ENCODE measurements around the gene GAGE1. TPM values are rescaled to one million over a fixed set of nuclear protein-coding genes. Genes with fewer than 3 reads are reported as not detected.
A peak's percentile ranks its signal among the peaks of the same experiment; 100 is the strongest.

The GAGE1 gene
- total and polyA plus RNA-seq, 9 of the 15 experiments (the other 6 are each of a cell fraction or from before 2014, with no cell fraction given) = 204 to 1,651 (median 472) TPM

DNA sequence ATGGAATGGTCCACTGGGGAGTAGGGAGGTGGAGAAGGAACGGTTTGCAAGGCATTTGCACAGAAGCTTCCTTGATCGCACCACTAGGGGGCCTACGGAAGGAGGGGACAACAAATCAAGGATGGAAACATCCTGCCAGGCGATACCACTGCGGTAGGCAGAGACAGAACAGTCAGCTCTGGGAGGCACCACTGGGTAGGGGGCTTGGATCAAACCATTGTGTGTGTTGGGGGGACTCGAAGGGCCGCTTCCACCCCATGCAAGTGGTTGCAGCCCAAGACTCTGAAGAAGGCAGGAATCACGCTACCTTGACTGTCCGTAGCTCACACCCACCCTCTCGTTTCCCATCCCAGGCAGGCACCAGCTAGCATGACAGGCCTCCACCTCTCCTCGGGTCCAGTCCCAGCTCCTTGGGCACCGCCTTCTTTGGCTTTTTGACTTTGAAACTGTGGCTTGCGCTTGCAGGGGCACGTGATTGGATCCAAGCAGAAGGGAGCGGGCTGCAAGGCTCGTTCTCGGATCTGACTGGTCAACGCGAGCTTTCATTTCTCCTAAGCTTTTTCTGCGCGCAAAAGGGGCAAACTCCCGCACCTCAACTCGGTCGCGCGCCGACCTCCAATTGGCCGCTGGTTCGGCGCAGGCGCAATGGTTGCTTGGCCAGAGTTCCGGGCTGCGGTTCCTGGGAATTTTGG is 28.4 kb downstream of the GAGE1 start (continued):
- TF ChIP-seq ZC3H8 (IDR thresholded peaks at IDR 0.05) (no peak), RFX5 (IDR thresholded peaks at IDR 0.05; ENCODE audit: low read depth, low read length) (no peak), RBBP5 (IDR thresholded peaks at IDR 0.05; ENCODE audit: borderline replicate concordance, insufficient read depth, low read length, poor library complexity, severe bottlenecking) (no peak), CAMTA2 (CRISPR knock-in tag; conservative IDR thresholded peaks at IDR 0.05) (no peak), ZNF184 (CRISPR knock-in tag; IDR thresholded peaks at IDR 0.05) (no peak), FOXA3 (CRISPR knock-in tag; conservative IDR thresholded peaks at IDR 0.05 in 1 of 2, IDR thresholded peaks at IDR 0.05 in 1 of 2) (no peak), ZNF143 (CRISPR knock-in tag; IDR thresholded peaks at IDR 0.05) (no peak), RFX7 (CRISPR knock-in tag; IDR thresholded peaks at IDR 0.05) (no peak), RAD21 (CRISPR knock-in tag; conservative IDR thresholded peaks at IDR 0.05 in 1 of 2, IDR thresholded peaks at IDR 0.05 in 1 of 2) (peak in 1 of 2 experiments; percentile 49; a peak in 2 of 4 replicates), RCOR1 (IDR thresholded peaks at IDR 0.05; ENCODE audit: borderline replicate concordance in 1 of 2, low read depth in 2 of 2, low read length in 2 of 2) (peak in 1 of 2 experiments; percentile 55; a peak in 1 of 4 replicates)
- TF ChIP-seq, protein P1, sequence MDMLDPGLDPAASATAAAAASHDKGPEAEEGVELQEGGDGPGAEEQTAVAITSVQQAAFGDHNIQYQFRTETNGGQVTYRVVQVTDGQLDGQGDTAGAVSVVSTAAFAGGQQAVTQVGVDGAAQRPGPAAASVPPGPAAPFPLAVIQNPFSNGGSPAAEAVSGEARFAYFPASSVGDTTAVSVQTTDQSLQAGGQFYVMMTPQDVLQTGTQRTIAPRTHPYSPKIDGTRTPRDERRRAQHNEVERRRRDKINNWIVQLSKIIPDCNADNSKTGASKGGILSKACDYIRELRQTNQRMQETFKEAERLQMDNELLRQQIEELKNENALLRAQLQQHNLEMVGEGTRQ (CRISPR knock-in tag; IDR thresholded peaks at IDR 0.05) = peak; percentile 49
- TF ChIP-seq, protein P2, sequence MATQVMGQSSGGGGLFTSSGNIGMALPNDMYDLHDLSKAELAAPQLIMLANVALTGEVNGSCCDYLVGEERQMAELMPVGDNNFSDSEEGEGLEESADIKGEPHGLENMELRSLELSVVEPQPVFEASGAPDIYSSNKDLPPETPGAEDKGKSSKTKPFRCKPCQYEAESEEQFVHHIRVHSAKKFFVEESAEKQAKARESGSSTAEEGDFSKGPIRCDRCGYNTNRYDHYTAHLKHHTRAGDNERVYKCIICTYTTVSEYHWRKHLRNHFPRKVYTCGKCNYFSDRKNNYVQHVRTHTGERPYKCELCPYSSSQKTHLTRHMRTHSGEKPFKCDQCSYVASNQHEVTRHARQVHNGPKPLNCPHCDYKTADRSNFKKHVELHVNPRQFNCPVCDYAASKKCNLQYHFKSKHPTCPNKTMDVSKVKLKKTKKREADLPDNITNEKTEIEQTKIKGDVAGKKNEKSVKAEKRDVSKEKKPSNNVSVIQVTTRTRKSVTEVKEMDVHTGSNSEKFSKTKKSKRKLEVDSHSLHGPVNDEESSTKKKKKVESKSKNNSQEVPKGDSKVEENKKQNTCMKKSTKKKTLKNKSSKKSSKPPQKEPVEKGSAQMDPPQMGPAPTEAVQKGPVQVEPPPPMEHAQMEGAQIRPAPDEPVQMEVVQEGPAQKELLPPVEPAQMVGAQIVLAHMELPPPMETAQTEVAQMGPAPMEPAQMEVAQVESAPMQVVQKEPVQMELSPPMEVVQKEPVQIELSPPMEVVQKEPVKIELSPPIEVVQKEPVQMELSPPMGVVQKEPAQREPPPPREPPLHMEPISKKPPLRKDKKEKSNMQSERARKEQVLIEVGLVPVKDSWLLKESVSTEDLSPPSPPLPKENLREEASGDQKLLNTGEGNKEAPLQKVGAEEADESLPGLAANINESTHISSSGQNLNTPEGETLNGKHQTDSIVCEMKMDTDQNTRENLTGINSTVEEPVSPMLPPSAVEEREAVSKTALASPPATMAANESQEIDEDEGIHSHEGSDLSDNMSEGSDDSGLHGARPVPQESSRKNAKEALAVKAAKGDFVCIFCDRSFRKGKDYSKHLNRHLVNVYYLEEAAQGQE (IDR thresholded peaks at IDR 0.05; ENCODE audit: borderline replicate concordance) = peak; percentile 27; the same call in 1 of the 2 replicates
- TF ChIP-seq, protein P2 (CRISPR knock-in tag; IDR thresholded peaks at IDR 0.05; ENCODE audit: low read depth) = no peak
- TF ChIP-seq, protein P3, sequence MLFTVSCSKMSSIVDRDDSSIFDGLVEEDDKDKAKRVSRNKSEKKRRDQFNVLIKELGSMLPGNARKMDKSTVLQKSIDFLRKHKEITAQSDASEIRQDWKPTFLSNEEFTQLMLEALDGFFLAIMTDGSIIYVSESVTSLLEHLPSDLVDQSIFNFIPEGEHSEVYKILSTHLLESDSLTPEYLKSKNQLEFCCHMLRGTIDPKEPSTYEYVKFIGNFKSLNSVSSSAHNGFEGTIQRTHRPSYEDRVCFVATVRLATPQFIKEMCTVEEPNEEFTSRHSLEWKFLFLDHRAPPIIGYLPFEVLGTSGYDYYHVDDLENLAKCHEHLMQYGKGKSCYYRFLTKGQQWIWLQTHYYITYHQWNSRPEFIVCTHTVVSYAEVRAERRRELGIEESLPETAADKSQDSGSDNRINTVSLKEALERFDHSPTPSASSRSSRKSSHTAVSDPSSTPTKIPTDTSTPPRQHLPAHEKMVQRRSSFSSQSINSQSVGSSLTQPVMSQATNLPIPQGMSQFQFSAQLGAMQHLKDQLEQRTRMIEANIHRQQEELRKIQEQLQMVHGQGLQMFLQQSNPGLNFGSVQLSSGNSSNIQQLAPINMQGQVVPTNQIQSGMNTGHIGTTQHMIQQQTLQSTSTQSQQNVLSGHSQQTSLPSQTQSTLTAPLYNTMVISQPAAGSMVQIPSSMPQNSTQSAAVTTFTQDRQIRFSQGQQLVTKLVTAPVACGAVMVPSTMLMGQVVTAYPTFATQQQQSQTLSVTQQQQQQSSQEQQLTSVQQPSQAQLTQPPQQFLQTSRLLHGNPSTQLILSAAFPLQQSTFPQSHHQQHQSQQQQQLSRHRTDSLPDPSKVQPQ (CRISPR knock-in tag; IDR thresholded peaks at IDR 0.05; ENCODE audit: borderline replicate concordance) = no peak
- TF ChIP-seq, protein P4, sequence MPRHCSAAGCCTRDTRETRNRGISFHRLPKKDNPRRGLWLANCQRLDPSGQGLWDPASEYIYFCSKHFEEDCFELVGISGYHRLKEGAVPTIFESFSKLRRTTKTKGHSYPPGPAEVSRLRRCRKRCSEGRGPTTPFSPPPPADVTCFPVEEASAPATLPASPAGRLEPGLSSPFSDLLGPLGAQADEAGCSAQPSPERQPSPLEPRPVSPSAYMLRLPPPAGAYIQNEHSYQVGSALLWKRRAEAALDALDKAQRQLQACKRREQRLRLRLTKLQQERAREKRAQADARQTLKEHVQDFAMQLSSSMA (CRISPR knock-in tag; IDR thresholded peaks at IDR 0.05) = no peak

Data from K562 (cell line).